Measurements from ENCODE around the gene RHCG. TPM values are rescaled to one million over a fixed set of nuclear protein-coding genes. Genes with fewer than 3 reads are reported as not detected.

Gene RHCG
- total RNA-seq, 1 experiment from 2014 or later: 0.28 TPM

GRCh38 chr15:89526601-89527441 is 30.4 kb upstream of the RHCG start:
- Histone ChIP-seq H4K20me1 (ENCODE audit: control insufficient read depth, insufficient read depth, insufficient read length) (no peaks in the 10 kb centered on the region), H2BK12ac (ENCODE audit: insufficient read length, low read depth, low read length) (no peak overlapping the region), H3K56ac (ENCODE audit: insufficient read length, low read depth, low read length) (no peak overlapping the region), H2AFZ (ENCODE audit: low read length) (no peak overlapping the region), H4K8ac (replicated peaks; ENCODE audit: insufficient read length, low read depth, low read length) (no peak overlapping the region), H2BK15ac (ENCODE audit: low read depth, low read length) (no peak overlapping the region), H3K23me2 (ENCODE audit: insufficient read length, low read depth, low read length, poor library complexity, severe bottlenecking) (no peaks in the 10 kb centered on the region), H2BK20ac (ENCODE audit: low read depth, low read length, poor library complexity, severe bottlenecking) (no peak overlapping the region), H2BK5ac (ENCODE audit: insufficient read length, low read length) (no peak overlapping the region), H4K5ac (ENCODE audit: insufficient read length, low read depth, low read length) (no peak overlapping the region), H3K23ac (ENCODE audit: insufficient read length, low read depth, low read length) (no peak overlapping the region), H2AK5ac (ENCODE audit: insufficient read length, low read length) (no peak overlapping the region), H3K27ac (ENCODE audit: insufficient read length, low read depth, low read length) (no peak overlapping the region), H3K4me2 (ENCODE audit: insufficient read depth, insufficient read length, low read length) (no peak overlapping the region), H3K18ac (ENCODE audit: insufficient read length, low read depth, low read length) (no peak overlapping the region), H3K79me1 (ENCODE audit: insufficient read depth, low read depth, low read length, poor library complexity, severe bottlenecking) (no peaks in the 10 kb centered on the region), H3K9me3 (ENCODE audit: control insufficient read depth, low read depth, low read length) (no peaks in the 10 kb centered on the region), H3K4ac (ENCODE audit: low read depth, low read length) (no peak overlapping the region), H3K4me1 (ENCODE audit: insufficient read depth, low read length) (no peaks in the 10 kb centered on the region), H3K14ac (ENCODE audit: insufficient read depth, low read length) (no peak overlapping the region), H3T11ph (ENCODE audit: low read length) (no peak overlapping the region), H3K9ac (ENCODE audit: extremely low read depth, insufficient read length, low read length) (no peak overlapping the region), H3K27me3 (ENCODE audit: insufficient read depth, low read length) (no peaks in the 10 kb centered on the region), H2BK120ac (ENCODE audit: low read depth, low read length, poor library complexity, severe bottlenecking) (no peak overlapping the region), H4K91ac (ENCODE audit: insufficient read length, low read depth, low read length) (no peak overlapping the region), H3K79me2 (ENCODE audit: insufficient read depth, low read length) (no peaks in the 10 kb centered on the region)
- WGBS (ENCODE audit: extremely low coverage, insufficient read length, low lambda C conversion rate): no CpG with 5 or more reads among the region's 10 CpGs
- H3K4me1 Mint-ChIP-seq: peaks cover 3% of the 10 kb centered on the region in 2 experiments; a peak in 3 of 4 replicates
- H3K36me3 Mint-ChIP-seq (ENCODE audit: insufficient read depth in 1 of 3, low read depth in 3 of 3): no peaks in the 10 kb centered on the region
- H3K4me3 Mint-ChIP-seq: no peak overlapping the region
- H3K27ac Mint-ChIP-seq: peak overlapping the region in 1 of 3 experiments; percentile 57; a peak in 1 of 7 replicates
- TF ChIP-seq, protein P1, sequence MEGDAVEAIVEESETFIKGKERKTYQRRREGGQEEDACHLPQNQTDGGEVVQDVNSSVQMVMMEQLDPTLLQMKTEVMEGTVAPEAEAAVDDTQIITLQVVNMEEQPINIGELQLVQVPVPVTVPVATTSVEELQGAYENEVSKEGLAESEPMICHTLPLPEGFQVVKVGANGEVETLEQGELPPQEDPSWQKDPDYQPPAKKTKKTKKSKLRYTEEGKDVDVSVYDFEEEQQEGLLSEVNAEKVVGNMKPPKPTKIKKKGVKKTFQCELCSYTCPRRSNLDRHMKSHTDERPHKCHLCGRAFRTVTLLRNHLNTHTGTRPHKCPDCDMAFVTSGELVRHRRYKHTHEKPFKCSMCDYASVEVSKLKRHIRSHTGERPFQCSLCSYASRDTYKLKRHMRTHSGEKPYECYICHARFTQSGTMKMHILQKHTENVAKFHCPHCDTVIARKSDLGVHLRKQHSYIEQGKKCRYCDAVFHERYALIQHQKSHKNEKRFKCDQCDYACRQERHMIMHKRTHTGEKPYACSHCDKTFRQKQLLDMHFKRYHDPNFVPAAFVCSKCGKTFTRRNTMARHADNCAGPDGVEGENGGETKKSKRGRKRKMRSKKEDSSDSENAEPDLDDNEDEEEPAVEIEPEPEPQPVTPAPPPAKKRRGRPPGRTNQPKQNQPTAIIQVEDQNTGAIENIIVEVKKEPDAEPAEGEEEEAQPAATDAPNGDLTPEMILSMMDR (conservative IDR thresholded peaks at IDR 0.05): no peak
- no peak for DNase-seq
- H3K27me3 Mint-ChIP-seq (ENCODE audit: low read depth): peaks cover 4% of the 10 kb centered on the region; the same call in 1 of the 2 replicates
- no peaks in the 10 kb centered on the region for H3K9me3 Mint-ChIP-seq

Measured in H9 (cell line).